HepG2 (cell line): ENCODE data around the gene PLCB1. TPM values are rescaled to one million over a fixed set of nuclear protein-coding genes. Genes with fewer than 3 reads are reported as not detected.

Experiments
- ATAC-seq: fragments of 200-7000 bp; cut with Tn5 transposase; 3 replicates; pipeline ENCODE4 v1.9.1; 2020; ENCODE audit warnings: mild to moderate bottlenecking, moderate library complexity
- BruUV-seq: library from RNA; stranded (reverse); fragments of 400-500 nt; replicated peaks from 2 replicates; lab custom pipeline; 2021; lab: Mats Ljungman, UMichigan
- CTCF ChIA-PET: fragments of 300-600 bp; formaldehyde crosslinking; extraction: SDS; loops from one replicate; lab custom pipeline; 2021; ENCODE audit warnings: low total read pairs, inconsistent platforms, low intra/inter-chr PET ratio; lab: Yijun Ruan, JAX
- POLR2A ChIA-PET: fragments of 350-600 bp; sonication (Branson Sonifier 250); formaldehyde crosslinking; loops from one replicate; lab custom pipeline; 2020; ENCODE audit warnings: antibody characterized with exemption, inconsistent platforms; lab: Yijun Ruan, JAX
- DNase-seq: peaks from one replicate; pipeline ENCODE4 v3.0.0-alpha.2; 2015; ENCODE audit warnings: low spot score
- FAIRE-seq: peaks from 3 replicates; lab custom pipeline; 2011; peaks lifted over from hg19 to GRCh38; lab: Jason Lieb, UNC
- H2AFZ ChIP-seq: one replicate; pipeline ENCODE4 v1.6.1; 2011; ENCODE audit warnings: low read length, inconsistent platforms
- H3K27ac ChIP-seq: fragments of 300-600 bp; 3 replicates; pipeline ENCODE4 v1.8.0; 2011; ENCODE audit warnings: mixed run types, mild to moderate bottlenecking, mixed read lengths, low read length, inconsistent platforms; ENCODE audit not compliant: insufficient read depth; ENCODE audit errors: extremely low read length
- H3K27me3 ChIP-seq, 2 experiments: fragments of 200-600 bp in 1 of 2; 2 replicates in 1 of 2; 3 replicates in 1 of 2; pipeline versions ENCODE4 v1.6.0 to v1.8.0; 2011; ENCODE audit warnings: low read length in 2 of 2, mild to moderate bottlenecking in 2 of 2, moderate library complexity in 2 of 2, inconsistent platforms in 1 of 2; ENCODE audit not compliant: insufficient read depth in 2 of 2, control insufficient read depth in 1 of 2
- H3K36me3 ChIP-seq, 2 experiments: fragments of 200-600 bp in 1 of 2; replicated peaks in 1 of 2; 2 replicates in 1 of 2; 3 replicates in 1 of 2; pipeline versions ENCODE4 v1.5.1 to v1.8.0; 2011; ENCODE audit warnings: low read length in 2 of 2, inconsistent platforms in 1 of 2; ENCODE audit not compliant: insufficient read depth in 2 of 2, control insufficient read depth in 1 of 2
- H3K4me1 ChIP-seq: 2 replicates; pipeline ENCODE4 v1.5.1; 2012; ENCODE audit warnings: low read length, inconsistent platforms; ENCODE audit not compliant: insufficient read depth
- H3K4me2 ChIP-seq: 2 replicates; pipeline ENCODE4 v1.6.0; 2011; ENCODE audit warnings: low read depth, low read length, inconsistent platforms
- H3K4me3 ChIP-seq, 3 experiments: fragments of 200-600 bp in 1 of 3; sonication (generic), shearing (Covaris generic) in 1 of 3; replicated peaks in 1 of 3; 2 replicates each; pipeline ENCODE4 v1.5.1; 2011 to 2016; ENCODE audit warnings: low read length in 3 of 3, inconsistent platforms in 2 of 3, low read depth in 2 of 3, mild to moderate bottlenecking in 2 of 3, control low read depth in 1 of 3, mixed read lengths in 1 of 3; ENCODE audit not compliant: insufficient read depth in 1 of 3
- H3K79me2 ChIP-seq: one replicate; pipeline ENCODE4 v1.6.1; 2011; ENCODE audit warnings: low read length, inconsistent platforms; ENCODE audit not compliant: insufficient read depth
- H3K9ac ChIP-seq: 2 replicates; pipeline ENCODE4 v1.6.0; 2011; ENCODE audit warnings: mild to moderate bottlenecking, low read depth, low read length, inconsistent platforms; ENCODE audit not compliant: insufficient read depth
- H3K9me3 ChIP-seq: 2 replicates; pipeline ENCODE4 v1.5.1; 2012; ENCODE audit warnings: mild to moderate bottlenecking, low read length
- H4K20me1 ChIP-seq: 2 replicates; pipeline ENCODE4 v1.6.0; 2011; ENCODE audit warnings: inconsistent platforms, mild to moderate bottlenecking, low read length, moderate library complexity; ENCODE audit not compliant: insufficient read depth
- IRX3 ChIP-seq: sonication (generic); formaldehyde crosslinking; IDR thresholded peaks from 2 replicates; pipeline ENCODE4 v1.8.1; 2023; ENCODE audit warnings: mild to moderate bottlenecking, low read depth, missing genetic modification reagents, borderline replicate concordance
- MAFF ChIP-seq: IDR thresholded peaks from 2 replicates; pipeline ENCODE4 v1.6.1; 2011; ENCODE audit warnings: low read depth, low read length, improper control_type of control experiment
- MXI1 ChIP-seq: IDR thresholded peaks from 3 replicates; pipeline ENCODE4 v1.6.1; 2012; ENCODE audit warnings: low read depth, low read length, inconsistent platforms, borderline replicate concordance
- PCBP1 ChIP-seq: fragments of 200-400 bp; formaldehyde crosslinking; IDR thresholded peaks from 2 replicates; pipeline ENCODE4 v1.6.1; 2017; ENCODE audit warnings: mild to moderate bottlenecking, low read depth, low read length, borderline replicate concordance
- RELA ChIP-seq: sonication (generic); formaldehyde crosslinking; IDR thresholded peaks from 2 replicates; pipeline ENCODE4 v1.4.0; 2020; ENCODE audit warnings: missing genetic modification reagents
- TFE3 ChIP-seq: IDR thresholded peaks from 2 replicates; pipeline ENCODE4 v1.6.1; 2016
- ZBTB43 ChIP-seq: sonication (generic); formaldehyde crosslinking; conservative IDR thresholded peaks from 2 replicates; pipeline ENCODE4 v1.4.0; 2020; ENCODE audit warnings: missing genetic modification reagents
- ZFP36 ChIP-seq: fragments of 150-350 bp; IDR thresholded peaks from 2 replicates; pipeline ENCODE4 v1.6.1; 2018; ENCODE audit warnings: borderline replicate concordance, low read length, low read depth; ENCODE audit not compliant: partially characterized antibody
- ZFP91 ChIP-seq: sonication (generic); formaldehyde crosslinking; IDR thresholded peaks from 2 replicates; pipeline ENCODE4 v1.9.0; 2022; ENCODE audit warnings: missing genetic modification reagents, mild to moderate bottlenecking, borderline replicate concordance
- ZMYM4 ChIP-seq: sonication (generic); formaldehyde crosslinking; IDR thresholded peaks from 2 replicates; pipeline ENCODE4 v1.8.1; 2023; ENCODE audit warnings: mild to moderate bottlenecking, missing genetic modification reagents
- ZNF30 ChIP-seq: sonication (generic); formaldehyde crosslinking; IDR thresholded peaks from 2 replicates; pipeline ENCODE4 v1.5.0; 2020; ENCODE audit warnings: mild to moderate bottlenecking, missing genetic modification reagents
- ZNF333 ChIP-seq: sonication (generic); formaldehyde crosslinking; IDR thresholded peaks from 2 replicates; pipeline ENCODE4 v1.4.0; 2020; ENCODE audit warnings: mild to moderate bottlenecking, missing genetic modification reagents, borderline replicate concordance
- ZNF552 ChIP-seq: sonication (generic); formaldehyde crosslinking; IDR thresholded peaks from 2 replicates; pipeline ENCODE4 v1.9.0; 2022; ENCODE audit warnings: missing genetic modification reagents, mild to moderate bottlenecking, borderline replicate concordance
- ZNF580 ChIP-seq: IDR thresholded peaks from 2 replicates; pipeline ENCODE4 v1.6.1; 2016; ENCODE audit warnings: low read depth, borderline replicate concordance
- ZNF704 ChIP-seq: sonication (generic); formaldehyde crosslinking; IDR thresholded peaks from 2 replicates; pipeline ENCODE4 v1.8.1; 2023; ENCODE audit warnings: mild to moderate bottlenecking, inconsistent platforms, moderate library complexity, missing genetic modification reagents, borderline replicate concordance
- ZNF740 ChIP-seq: sonication (generic); formaldehyde crosslinking; IDR thresholded peaks from 2 replicates; pipeline ENCODE4 v1.4.0; 2020; ENCODE audit warnings: missing genetic modification reagents
- ZNF766 ChIP-seq: sonication (generic); formaldehyde crosslinking; IDR thresholded peaks from 2 replicates; pipeline ENCODE4 v1.5.0; 2020; ENCODE audit warnings: missing genetic modification reagents, borderline replicate concordance
- WGBS: methylation state at CpG from one replicate; pipeline ENCODE4 v1.1.6; 2017; ENCODE audit warnings: low lambda C conversion rate; 5-methylcytosine and 5-hydroxymethylcytosine counted together
- in situ Hi-C: cut with HindIII; loops from 2 replicates; pipeline ENCODE4 v1.10.0; 2017; ENCODE audit warnings: low pct_unique_long_range_greater_than_20kb; ENCODE audit not compliant: extremely low pct_ligation_motif_present
- intact Hi-C: fragments of 100-400 bp; cut with micrococcal nuclease; formaldehyde crosslinking; loops from one replicate; pipeline ENCODE4 v1.10.0; 2022; ENCODE audit not compliant: unreplicated experiment
- polyA plus RNA-seq, 8 experiments: library from polyadenylated mRNA; depleted of rRNA in 3 of 8; stranded (reverse) in 7 of 8; unstranded in 1 of 8; fragments of >200 nt; fragmentation: Illumina TruSeq in 4 of 8; extraction: Trizol in 4 of 8; gene quantifications; 2 replicates each; pipeline versions ENCODE4 v1.2.1 to v1.2.3, GENCODE V29; 2011 to 2016; ENCODE audit warnings: low read depth in 4 of 8, missing spikeins in 1 of 8, mixed read lengths in 1 of 8; ENCODE audit not compliant: insufficient read depth in 1 of 8
- total RNA-seq, 5 experiments: library from RNA; depleted of rRNA; stranded (reverse); fragments of >200 nt; fragmentation: Illumina TruSeq; extraction: Trizol; gene quantifications; 2 replicates each; pipeline ENCODE4 v1.2.3, GENCODE V29; 2016; ENCODE audit warnings: low read depth in 1 of 5

The PLCB1 gene
- total and polyA plus RNA-seq, 2 of the 13 experiments (the other 11 are each of a cell fraction or from before 2014, with no cell fraction given): 42.4 to 55.9 TPM

- TF ChIP-seq ZMYM4 (CRISPR knock-in tag) (no peak), ZNF580 (CRISPR knock-in tag) (no peak), PCBP1 (no peak), ZNF30 (CRISPR knock-in tag) (no peak), ZNF766 (no peak), MXI1 (no peak), TFE3 (CRISPR knock-in tag) (no peak), ZNF552 (no peak), ZFP36 (no peak), RELA (CRISPR knock-in tag) (no peak), ZNF740 (no peak), ZNF333 (CRISPR knock-in tag) (no peak), IRX3 (CRISPR knock-in tag) (no peak), MAFF (no peak), ZBTB43 (CRISPR knock-in tag) (no peak), ZFP91 (CRISPR knock-in tag) (no peak), ZNF704 (no peak)
- DNase-seq (no peak), FAIRE-seq (no peak), ATAC-seq (no peak)
- H3K36me3 ChIP-seq: peaks cover 15 to 48% of the 10 kb centered on the region in 2 experiments
- no peaks in the 10 kb centered on the region for H3K4me1 ChIP-seq
- H3K4me2 ChIP-seq: no peak overlapping the region
- H4K20me1 ChIP-seq: no peaks in the 10 kb centered on the region
- no peaks in the 10 kb centered on the region for H3K27me3 ChIP-seq
- H3K9ac ChIP-seq: no peak overlapping the region
- no peak overlapping the region for H3K27ac ChIP-seq
- ChIA-PET CTCF (no interaction called here), POLR2A (no interaction called here)
- no peak overlapping the region for H3K4me3 ChIP-seq
- no peaks in the 10 kb centered on the region for H3K9me3 ChIP-seq
- WGBS: 98% methylated on average over 5 of the region's 5 CpGs
- in situ Hi-C loops: no loop called here
- H3K79me2 ChIP-seq: no peaks in the 10 kb centered on the region
- BruUV-seq: no TSS peak
- intact Hi-C loops: no loop called here
- H2AFZ ChIP-seq: no peak overlapping the region
Measured at GRCh38 chr20:8647961-8648441, 515.9 kb downstream of the PLCB1 start.
